Fibroblast of villous mesenchyme (primary cell): Measurements from ENCODE around the gene ABR. TPM values are rescaled to one million over a fixed set of nuclear protein-coding genes. Genes with fewer than 3 reads are reported as not detected.

ENCODE experiments used
- DNase-seq: peaks from one replicate; pipeline ENCODE4 v3.0.0-alpha.2; 2010; ENCODE audit warnings: low read depth
- H3K4me3 ChIP-seq: 2 replicates; pipeline ENCODE4 v1.5.1; 2011; ENCODE audit warnings: low read depth, mild to moderate bottlenecking, low read length
- CTCF ChIP-seq: IDR thresholded peaks from 2 replicates; pipeline ENCODE4 v1.5.1; 2012; ENCODE audit warnings: low read depth, mild to moderate bottlenecking, low read length; ENCODE audit not compliant: insufficient read depth
- total RNA-seq: library from RNA; depleted of rRNA; stranded (reverse); fragments of >200 nt; gene quantifications from 2 replicates; pipeline ENCODE4 v1.2.3, GENCODE V29; 2012

ABR gene
- total RNA-seq, 1 donor, result 51.8 TPM

- DNase-seq, result no peak
- TF ChIP-seq CTCF, result no peak
- no peak overlapping the region for H3K4me3 ChIP-seq
Observed at GRCh38 chr17:1119924-1120323, 59.9 kb downstream of the ABR start.

GRCh38 chr17:1116602-1117001 is 63.2 kb downstream of the ABR start:
- no peak overlapping the region for H3K4me3 ChIP-seq
- no peak for TF ChIP-seq CTCF
- DNase-seq, result no peak

GRCh38 chr17:1112875-1113274 is 66.9 kb downstream of the ABR start:
- TF ChIP-seq CTCF, result no peak
- H3K4me3 ChIP-seq, result no peak overlapping the region
- DNase-seq, result no peak

DNA sequence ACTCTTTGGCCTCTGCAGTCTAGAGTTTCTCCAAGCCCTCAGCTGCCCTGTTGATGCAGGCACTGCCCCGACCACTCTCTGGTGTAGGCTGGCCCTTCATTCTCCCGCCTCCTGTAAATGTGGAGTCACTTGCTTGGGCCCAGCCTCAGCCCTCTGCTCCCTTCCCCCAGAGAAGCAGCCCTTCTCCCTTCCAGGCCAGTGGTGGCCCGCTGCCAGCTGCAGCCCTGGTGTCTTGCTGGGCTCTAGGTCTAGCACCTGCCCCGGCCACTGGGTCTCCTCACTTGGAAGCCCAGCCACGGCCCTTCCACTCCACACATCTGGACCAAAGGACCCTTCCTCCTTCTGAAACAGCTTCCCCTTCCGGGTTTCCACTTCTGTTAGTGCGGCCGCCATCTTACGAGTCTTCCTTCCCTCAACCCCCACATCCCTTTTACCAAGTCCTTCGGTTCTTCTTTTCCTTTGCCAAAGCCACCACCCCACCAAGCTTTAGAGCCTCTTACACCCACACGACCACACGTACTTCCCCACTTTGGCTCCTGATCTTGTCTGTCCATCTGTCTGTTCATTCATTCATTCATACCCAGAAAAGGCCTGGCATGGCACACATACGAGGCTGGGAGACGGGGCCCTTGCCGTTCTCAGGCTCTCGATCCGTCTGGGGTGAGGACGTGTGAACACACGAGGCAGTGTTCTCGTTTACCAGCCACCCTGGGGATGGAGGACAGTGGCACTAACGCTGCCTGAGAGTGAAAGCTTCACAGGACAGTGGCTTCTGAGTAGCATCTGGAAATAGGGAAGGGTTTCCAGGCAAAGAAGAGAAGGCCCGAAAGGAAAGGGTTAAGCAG is 68.0 kb downstream of the ABR start:
- no peak overlapping the region for H3K4me3 ChIP-seq
- no peak for TF ChIP-seq CTCF
- no peak for DNase-seq

- TF ChIP-seq CTCF, result no peak
Observed at GRCh38 chr17:1110862-1111598, 68.8 kb downstream of the ABR start.

GRCh38 chr17:1110541-1110861 is 69.3 kb downstream of the ABR start:
- no peak for TF ChIP-seq CTCF
- H3K4me3 ChIP-seq, result no peak overlapping the region
- DNase-seq, result no peak

More at GRCh38 chr17:1110862-1111598, 68.8 kb downstream of the ABR start:
- peak; percentile 57 for DNase-seq
- H3K4me3 ChIP-seq, result no peak overlapping the region
